Panc1 (cell line): ENCODE data around the gene ITPKB.

Experiments used
- TCF7L2 ChIP-seq: IDR thresholded peaks from 2 replicates; pipeline ENCODE4 v1.6.1; 2011; ENCODE audit warnings: mild to moderate bottlenecking, low read depth, low read length, inconsistent platforms
- TF ChIP-seq, protein P1 (sequence below): fragments of 450-650 bp; IDR thresholded peaks from 2 replicates; pipeline ENCODE4 v1.5.1; 2017; ENCODE audit warnings: mild to moderate bottlenecking
- TF ChIP-seq, protein P2 (sequence below), 2 experiments: IDR thresholded peaks; 2 replicates each; pipeline ENCODE4 v1.6.1; 2011 to 2012; ENCODE audit warnings: low read depth in 2 of 2, control low read depth in 1 of 2, low read length in 1 of 2, mild to moderate bottlenecking in 1 of 2, moderate library complexity in 1 of 2; ENCODE audit not compliant: insufficient read depth in 1 of 2

DNA sequence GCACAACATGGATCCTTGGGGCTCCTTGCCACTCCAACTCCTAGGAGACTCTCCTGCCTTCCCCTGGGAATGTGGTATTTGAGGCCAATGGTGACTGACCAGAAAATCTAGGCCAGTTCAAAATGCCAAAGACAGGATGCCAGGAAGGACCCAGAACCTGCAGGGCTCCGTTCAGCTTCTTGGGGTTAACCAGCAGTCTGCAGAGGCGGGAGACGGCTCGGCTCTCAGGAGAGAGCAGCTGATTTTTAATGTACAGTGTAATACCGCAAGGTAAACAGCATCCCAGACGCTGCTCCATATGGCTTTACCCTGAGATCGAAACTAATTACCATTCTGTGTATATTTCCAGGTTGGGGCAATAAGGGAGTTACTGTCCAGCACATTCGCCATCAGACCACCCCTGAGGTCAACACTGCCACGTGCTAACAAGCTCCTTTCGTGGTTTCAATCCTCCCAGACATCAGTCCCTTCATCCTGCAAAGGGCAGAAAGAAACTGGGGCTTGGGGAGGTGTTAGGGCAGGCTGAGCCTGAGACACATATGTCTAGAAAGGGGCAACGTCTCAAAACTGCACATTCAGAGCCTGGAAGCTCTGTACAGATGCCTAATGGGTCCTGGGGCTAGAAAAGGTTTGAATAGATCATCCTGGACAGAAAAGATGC is 16.7 kb downstream of the ITPKB start:
- TF ChIP-seq, protein P1, sequence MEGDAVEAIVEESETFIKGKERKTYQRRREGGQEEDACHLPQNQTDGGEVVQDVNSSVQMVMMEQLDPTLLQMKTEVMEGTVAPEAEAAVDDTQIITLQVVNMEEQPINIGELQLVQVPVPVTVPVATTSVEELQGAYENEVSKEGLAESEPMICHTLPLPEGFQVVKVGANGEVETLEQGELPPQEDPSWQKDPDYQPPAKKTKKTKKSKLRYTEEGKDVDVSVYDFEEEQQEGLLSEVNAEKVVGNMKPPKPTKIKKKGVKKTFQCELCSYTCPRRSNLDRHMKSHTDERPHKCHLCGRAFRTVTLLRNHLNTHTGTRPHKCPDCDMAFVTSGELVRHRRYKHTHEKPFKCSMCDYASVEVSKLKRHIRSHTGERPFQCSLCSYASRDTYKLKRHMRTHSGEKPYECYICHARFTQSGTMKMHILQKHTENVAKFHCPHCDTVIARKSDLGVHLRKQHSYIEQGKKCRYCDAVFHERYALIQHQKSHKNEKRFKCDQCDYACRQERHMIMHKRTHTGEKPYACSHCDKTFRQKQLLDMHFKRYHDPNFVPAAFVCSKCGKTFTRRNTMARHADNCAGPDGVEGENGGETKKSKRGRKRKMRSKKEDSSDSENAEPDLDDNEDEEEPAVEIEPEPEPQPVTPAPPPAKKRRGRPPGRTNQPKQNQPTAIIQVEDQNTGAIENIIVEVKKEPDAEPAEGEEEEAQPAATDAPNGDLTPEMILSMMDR: no peak
- TF ChIP-seq TCF7L2: no peak
- TF ChIP-seq, protein P2, sequence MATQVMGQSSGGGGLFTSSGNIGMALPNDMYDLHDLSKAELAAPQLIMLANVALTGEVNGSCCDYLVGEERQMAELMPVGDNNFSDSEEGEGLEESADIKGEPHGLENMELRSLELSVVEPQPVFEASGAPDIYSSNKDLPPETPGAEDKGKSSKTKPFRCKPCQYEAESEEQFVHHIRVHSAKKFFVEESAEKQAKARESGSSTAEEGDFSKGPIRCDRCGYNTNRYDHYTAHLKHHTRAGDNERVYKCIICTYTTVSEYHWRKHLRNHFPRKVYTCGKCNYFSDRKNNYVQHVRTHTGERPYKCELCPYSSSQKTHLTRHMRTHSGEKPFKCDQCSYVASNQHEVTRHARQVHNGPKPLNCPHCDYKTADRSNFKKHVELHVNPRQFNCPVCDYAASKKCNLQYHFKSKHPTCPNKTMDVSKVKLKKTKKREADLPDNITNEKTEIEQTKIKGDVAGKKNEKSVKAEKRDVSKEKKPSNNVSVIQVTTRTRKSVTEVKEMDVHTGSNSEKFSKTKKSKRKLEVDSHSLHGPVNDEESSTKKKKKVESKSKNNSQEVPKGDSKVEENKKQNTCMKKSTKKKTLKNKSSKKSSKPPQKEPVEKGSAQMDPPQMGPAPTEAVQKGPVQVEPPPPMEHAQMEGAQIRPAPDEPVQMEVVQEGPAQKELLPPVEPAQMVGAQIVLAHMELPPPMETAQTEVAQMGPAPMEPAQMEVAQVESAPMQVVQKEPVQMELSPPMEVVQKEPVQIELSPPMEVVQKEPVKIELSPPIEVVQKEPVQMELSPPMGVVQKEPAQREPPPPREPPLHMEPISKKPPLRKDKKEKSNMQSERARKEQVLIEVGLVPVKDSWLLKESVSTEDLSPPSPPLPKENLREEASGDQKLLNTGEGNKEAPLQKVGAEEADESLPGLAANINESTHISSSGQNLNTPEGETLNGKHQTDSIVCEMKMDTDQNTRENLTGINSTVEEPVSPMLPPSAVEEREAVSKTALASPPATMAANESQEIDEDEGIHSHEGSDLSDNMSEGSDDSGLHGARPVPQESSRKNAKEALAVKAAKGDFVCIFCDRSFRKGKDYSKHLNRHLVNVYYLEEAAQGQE (IDR thresholded peaks at IDR 0.05; ENCODE audit: insufficient read depth in 1 of 2, low read depth in 2 of 2, low read length in 1 of 2): no peak
